Activated CD8-positive, alpha-beta T cell treated with anti-CD3 and anti-CD28 coated beads, Interleukin-2, amount 10 ng/mL, durations not matched to agents 7 days and 5 days (primary cell): ENCODE results near the gene BRPF3. TPM values are rescaled to one million over a fixed set of nuclear protein-coding genes. Genes with fewer than 3 reads are reported as not detected.

Experiments used
- ATAC-seq: fragments of 150-1000 bp; cut with Tn5 transposase; one replicate; pipeline ENCODE4 v1.10.0; 2021; ENCODE audit warnings: moderate library complexity
- CTCF ChIA-PET: fragments of 350-600 bp; sonication (Branson Sonifier 250); formaldehyde crosslinking; loops from one replicate; lab custom pipeline; 2021; ENCODE audit warnings: antibody characterized with exemption; lab: Charles Lee
- POLR2A ChIA-PET: fragments of 350-600 bp; sonication (Branson Sonifier 250); formaldehyde crosslinking; loops from one replicate; lab custom pipeline; 2021; ENCODE audit warnings: antibody characterized with exemption; lab: Charles Lee
- DNase-seq: peaks from one replicate; pipeline ENCODE4 v3.0.0-alpha.2; 2020
- H3K27ac Mint-ChIP-seq: one replicate; pipeline ENCODE4 v1.8.0; 2021; ENCODE audit warnings: mild to moderate bottlenecking, mixed read lengths
- H3K27me3 Mint-ChIP-seq: one replicate; pipeline ENCODE4 v1.8.0; 2021; ENCODE audit warnings: low read depth, mixed read lengths
- H3K36me3 Mint-ChIP-seq: one replicate; pipeline ENCODE4 v1.8.0; 2021; ENCODE audit warnings: low read depth, mixed read lengths
- H3K4me1 Mint-ChIP-seq: one replicate; pipeline ENCODE4 v1.8.0; 2021; ENCODE audit warnings: low read depth, mixed read lengths
- H3K4me3 Mint-ChIP-seq: one replicate; pipeline ENCODE4 v1.8.0; 2021; ENCODE audit warnings: mild to moderate bottlenecking, mixed read lengths
- H3K9me3 Mint-ChIP-seq: one replicate; pipeline ENCODE4 v1.8.0; 2022; ENCODE audit warnings: mixed read lengths; ENCODE audit not compliant: insufficient read depth
- total RNA-seq, 2 experiments: library from RNA; stranded (reverse); gene quantifications; one replicate each; pipeline ENCODE4 v1.2.3, GENCODE V29; 2021

Gene BRPF3
- total RNA-seq, 2 experiments from 2014 or later: 17.5 to 19.4 TPM

DNA sequence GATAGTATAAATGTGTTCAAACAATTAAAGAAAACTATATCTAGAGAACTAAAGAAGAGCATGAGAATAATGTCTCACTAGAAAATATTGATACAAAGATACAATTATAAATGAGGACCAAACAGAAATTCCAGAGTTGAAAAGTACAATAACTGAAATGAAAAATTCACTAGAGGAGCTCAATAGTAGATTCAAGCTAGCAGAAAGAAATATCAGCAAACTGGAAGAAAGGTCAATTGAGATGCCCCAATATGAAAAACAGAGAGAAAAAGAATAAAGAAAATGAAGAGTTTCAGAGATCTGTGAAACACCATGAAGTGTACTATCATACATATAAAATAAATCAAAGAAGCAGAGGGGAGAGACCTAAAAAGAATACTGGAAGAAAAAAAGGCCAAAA is 18.0 kb upstream of the BRPF3 start:
- DNase-seq (no peak), ATAC-seq (no peak)
- Mint-ChIP-seq H3K9me3 (peaks cover 23% of the 10 kb centered on the region), H3K36me3 (peaks cover 24% of the 10 kb centered on the region), H3K27me3 (peaks cover 3% of the 10 kb centered on the region), H3K4me3 (no peak overlapping the region), H3K4me1 (peaks cover 8% of the 10 kb centered on the region), H3K27ac (no peak overlapping the region)
- POLR2A ChIA-PET: interaction anchor here (1.3 kb wide), 1 partner anchor 58 kb away, joined by 4 read pairs; no protein-coding TSS in a partner anchor
- CTCF ChIA-PET: interaction anchor here (1.3 kb wide), 1 partner anchor 83 kb away, joined by 3 read pairs; no protein-coding TSS in a partner anchor

DNA sequence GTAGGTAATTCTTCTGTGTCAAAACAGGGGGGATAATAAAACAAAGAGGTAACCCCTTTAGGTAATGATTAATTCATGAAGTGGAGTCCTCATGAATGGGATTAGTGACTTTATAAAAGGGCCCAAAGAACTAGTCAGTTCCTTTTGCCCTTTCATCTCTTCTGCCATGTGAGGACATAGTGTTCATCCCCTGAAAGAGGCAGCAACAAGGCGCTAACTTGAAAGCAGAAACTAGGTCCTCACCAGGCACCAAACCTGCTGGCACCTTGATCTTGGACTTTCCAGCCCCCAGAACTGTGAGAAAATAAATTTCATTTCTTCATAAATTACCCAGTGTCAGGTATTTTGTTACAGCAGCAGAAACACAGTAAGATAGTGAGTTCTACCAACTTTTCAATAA is 16.4 kb upstream of the BRPF3 start:
- DNase-seq (no peak), ATAC-seq (no peak)
- H3K27ac Mint-ChIP-seq: no peak overlapping the region
- CTCF ChIA-PET: no interaction called here
- POLR2A ChIA-PET: no interaction called here
- peaks cover 24% of the 10 kb centered on the region for H3K36me3 Mint-ChIP-seq
- peaks cover 3% of the 10 kb centered on the region for H3K27me3 Mint-ChIP-seq
- H3K4me1 Mint-ChIP-seq: peaks cover 8% of the 10 kb centered on the region
- H3K9me3 Mint-ChIP-seq: peaks cover 23% of the 10 kb centered on the region
- no peak overlapping the region for H3K4me3 Mint-ChIP-seq

DNA sequence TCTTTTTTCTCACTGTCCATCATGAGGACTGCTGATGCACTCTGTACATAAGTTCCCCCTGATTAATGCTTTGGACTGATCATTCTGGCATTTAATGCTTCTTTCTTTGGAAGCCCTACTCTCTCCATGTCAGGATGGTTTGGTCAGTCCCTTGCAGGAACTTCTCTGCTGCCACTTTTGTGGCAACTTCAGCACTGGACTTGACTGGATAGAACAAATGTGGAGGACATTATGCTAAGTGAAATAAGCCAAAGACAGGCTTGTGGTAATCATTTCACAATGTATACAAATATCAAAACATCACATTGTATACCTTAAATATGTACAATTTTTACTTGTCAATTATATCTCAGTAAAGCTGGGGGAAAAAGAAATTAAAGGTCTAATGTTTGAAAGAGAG is 12.2 kb upstream of the BRPF3 start:
- ChIA-PET POLR2A (no interaction called here), CTCF (no interaction called here)
- Mint-ChIP-seq H3K36me3 (no peaks in the 10 kb centered on the region), H3K9me3 (no peaks in the 10 kb centered on the region), H3K4me3 (no peak overlapping the region), H3K27ac (no peak overlapping the region), H3K4me1 (no peaks in the 10 kb centered on the region), H3K27me3 (peaks cover 3% of the 10 kb centered on the region)
- DNase-seq (no peak), ATAC-seq (no peak)

DNA sequence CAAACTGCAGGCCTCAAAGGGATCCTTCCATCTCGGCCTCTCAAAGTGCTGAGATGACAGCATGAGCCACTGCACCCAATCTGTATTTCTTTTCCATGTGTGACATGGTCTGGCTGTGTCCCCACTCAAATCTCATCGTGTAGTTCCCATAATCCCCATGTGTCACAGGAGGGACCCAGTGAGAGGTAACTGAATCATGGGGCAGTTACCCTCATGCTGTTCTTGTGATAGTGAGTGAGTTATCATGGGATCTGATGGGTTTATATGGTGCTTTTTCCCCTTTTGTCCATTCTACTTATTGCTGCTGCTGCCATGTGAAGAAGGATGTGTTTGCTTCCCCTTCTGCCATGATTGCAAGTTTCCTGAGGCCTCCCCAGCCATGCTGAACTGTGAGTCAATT is 10.3 kb upstream of the BRPF3 start:
- Mint-ChIP-seq H3K4me3 (no peak overlapping the region), H3K9me3 (no peaks in the 10 kb centered on the region), H3K36me3 (no peaks in the 10 kb centered on the region), H3K27me3 (peaks cover 3% of the 10 kb centered on the region), H3K27ac (no peak overlapping the region), H3K4me1 (no peaks in the 10 kb centered on the region)
- DNase-seq (no peak), ATAC-seq (no peak)
- ChIA-PET POLR2A (no interaction called here), CTCF (no interaction called here)

DNA sequence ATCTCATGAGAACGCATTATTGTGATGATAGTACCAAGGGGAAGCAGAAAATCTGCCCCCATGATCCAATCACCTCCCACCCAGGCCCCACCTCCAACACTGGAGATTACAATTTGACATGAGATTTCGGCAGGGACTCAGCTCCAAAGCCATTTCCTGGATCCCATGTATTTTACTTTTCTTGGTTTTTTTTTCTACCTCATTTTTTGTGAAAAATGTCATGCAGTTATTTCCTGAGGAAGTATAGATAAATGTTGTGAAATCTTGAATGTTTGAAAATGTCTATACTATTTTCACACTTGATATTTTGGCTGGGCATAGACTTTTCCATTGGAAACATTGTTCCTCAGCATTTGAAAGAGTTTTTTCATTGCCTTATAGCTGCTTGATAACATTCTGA is 9.1 kb upstream of the BRPF3 start:
- Mint-ChIP-seq H3K4me1 (no peaks in the 10 kb centered on the region), H3K27ac (no peak overlapping the region), H3K9me3 (no peaks in the 10 kb centered on the region), H3K36me3 (no peaks in the 10 kb centered on the region), H3K4me3 (no peak overlapping the region), H3K27me3 (peaks cover 4% of the 10 kb centered on the region)
- DNase-seq: no peak
- ChIA-PET CTCF (no interaction called here), POLR2A (no interaction called here)
- no peak for ATAC-seq

DNA sequence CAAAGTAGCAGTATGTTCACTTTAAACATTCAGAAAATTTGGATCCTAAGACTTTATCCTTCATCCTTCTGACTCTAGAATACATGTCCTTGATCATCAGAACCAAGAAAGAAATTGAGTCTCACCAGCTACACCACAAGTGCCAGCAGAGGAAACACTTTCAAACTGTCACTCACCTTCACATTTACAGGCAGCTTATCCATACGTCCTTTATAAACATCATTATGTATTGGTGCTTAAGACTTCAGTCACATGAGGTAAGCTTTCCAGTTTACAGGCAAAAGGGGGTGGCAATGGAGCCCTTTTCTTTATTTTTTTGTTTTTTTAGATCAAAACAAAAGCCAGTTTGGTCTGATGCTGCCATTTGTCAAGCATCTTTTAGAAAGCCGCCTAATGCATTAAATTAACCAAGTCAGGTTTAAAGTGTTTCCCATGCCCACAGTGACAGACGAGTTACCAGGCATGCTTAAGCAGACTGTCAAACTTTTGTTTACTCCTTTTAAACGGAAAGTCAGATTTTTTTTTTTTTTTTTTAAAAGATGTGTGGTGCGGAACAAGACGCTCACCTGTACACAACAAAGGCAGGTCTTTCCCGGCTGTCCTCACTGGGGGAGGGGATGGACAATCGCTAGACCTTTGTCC is 952 bp upstream of the BRPF3 start:
- Mint-ChIP-seq H3K9me3 (no peaks in the 10 kb centered on the region), H3K4me3 (peak overlapping the region; percentile 66), H3K4me1 (peaks cover 32% of the 10 kb centered on the region), H3K36me3 (peaks cover 22% of the 10 kb centered on the region), H3K27me3 (peaks cover 2% of the 10 kb centered on the region), H3K27ac (peak overlapping the region; percentile 74)
- ATAC-seq (no peak), DNase-seq (no peak)
- POLR2A ChIA-PET: interaction anchor here (0.6 to 2.9 kb wide), 7 partner anchors 64 to 219 kb away, joined by 3 to 15 read pairs (median 3); partner anchors contain the start of gene MAPK14
- CTCF ChIA-PET: interaction anchor here (0.7 to 2.2 kb wide), 19 partner anchors 8 to 552 kb away, joined by 3 to 15 read pairs (median 6); partner anchors contain the start of genes MAPK13 and MAPK14

DNA sequence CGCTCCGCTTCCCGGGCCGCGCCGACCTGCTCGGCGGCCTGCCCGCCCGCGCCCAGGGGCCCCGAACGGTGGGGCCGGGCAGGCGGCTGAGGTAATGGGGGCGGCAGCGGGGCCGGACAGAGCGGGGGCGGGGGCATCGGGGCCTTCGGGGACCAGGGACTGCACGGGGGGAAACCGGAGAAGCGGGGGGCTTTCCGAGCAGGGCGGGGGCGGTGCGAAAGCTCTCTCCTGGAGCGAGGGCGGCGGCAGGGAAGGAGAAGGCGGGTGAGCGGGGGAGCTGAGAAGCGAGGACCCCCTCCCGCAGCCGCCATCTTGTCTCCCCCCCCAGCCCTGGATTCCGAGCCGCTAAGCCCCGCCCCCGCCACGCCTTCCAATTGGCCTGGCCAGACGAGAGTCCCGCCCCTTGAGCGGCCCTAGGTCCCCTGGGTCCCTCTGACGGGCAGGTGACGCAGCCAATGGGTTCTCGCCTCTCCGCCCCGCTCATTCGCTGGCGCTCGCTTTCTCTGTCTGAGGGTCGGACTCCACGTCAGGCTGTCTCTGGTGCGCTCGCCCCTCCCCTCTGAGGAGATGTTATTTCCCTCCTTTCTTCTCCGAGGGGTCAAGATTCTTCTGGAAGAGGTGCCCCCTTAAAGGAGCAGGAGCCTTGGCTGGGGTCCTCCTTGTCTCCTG is 470 bp downstream of the BRPF3 start:
- POLR2A ChIA-PET: interaction anchor here (0.6 to 2.9 kb wide), 5 partner anchors 8 to 169 kb away, joined by 3 to 17 read pairs (median 7); partner anchors contain the start of gene MAPK14
- Mint-ChIP-seq H3K36me3 (peaks cover 36% of the 10 kb centered on the region), H3K27me3 (peaks cover 2% of the 10 kb centered on the region), H3K27ac (peak overlapping the region; percentile 94), H3K9me3 (no peaks in the 10 kb centered on the region), H3K4me3 (peak overlapping the region; percentile 84), H3K4me1 (peaks cover 46% of the 10 kb centered on the region)
- DNase-seq (peak; percentile 99), ATAC-seq (peak; percentile 96)
- CTCF ChIA-PET: interaction anchor here (0.7 to 2.5 kb wide), 8 partner anchors 25 to 171 kb away, joined by 3 to 6 read pairs (median 4); partner anchors contain the start of gene MAPK14

DNA sequence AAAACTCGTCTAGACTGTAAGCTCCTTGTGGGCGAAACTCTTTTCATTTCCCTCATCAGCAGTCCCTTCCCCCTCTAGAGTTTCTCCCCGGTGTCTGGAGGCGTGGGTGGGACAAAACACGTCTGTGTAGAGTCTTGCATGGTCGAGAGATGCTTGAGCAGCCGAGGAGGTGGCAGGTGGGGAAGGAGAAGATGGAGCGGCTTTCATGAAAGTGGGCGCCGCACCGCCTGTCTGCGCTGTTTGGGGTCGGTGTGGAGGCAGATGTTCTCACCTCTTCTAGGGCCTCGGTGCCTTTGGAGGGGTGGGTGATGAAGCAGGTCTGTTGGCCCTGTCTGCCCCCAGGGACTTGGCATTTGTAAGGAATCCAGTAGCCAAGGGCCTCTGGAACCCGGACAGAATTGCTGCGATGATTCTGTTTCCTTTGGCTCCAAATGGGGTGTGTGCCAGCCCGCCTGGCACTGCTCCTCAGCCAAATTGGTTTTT is 1.2 kb downstream of the BRPF3 start:
- H3K27me3 Mint-ChIP-seq: no peaks in the 10 kb centered on the region
- H3K27ac Mint-ChIP-seq: peak overlapping the region; percentile 94
- peaks cover 44% of the 10 kb centered on the region for H3K36me3 Mint-ChIP-seq
- peak overlapping the region; percentile 84 for H3K4me3 Mint-ChIP-seq
- no peak for ATAC-seq
- ChIA-PET POLR2A (interaction anchor here (1.3 to 2.9 kb wide), 4 partner anchors 66 to 169 kb away, joined by 3 to 17 read pairs (median 10); partner anchors contain the start of gene MAPK14), CTCF (interaction anchor here (0.7 to 2.5 kb wide), 7 partner anchors 26 to 172 kb away, joined by 3 to 6 read pairs (median 4); partner anchors contain the start of gene MAPK14)
- peaks cover 53% of the 10 kb centered on the region for H3K4me1 Mint-ChIP-seq
- H3K9me3 Mint-ChIP-seq: no peaks in the 10 kb centered on the region
- DNase-seq: no peak

DNA sequence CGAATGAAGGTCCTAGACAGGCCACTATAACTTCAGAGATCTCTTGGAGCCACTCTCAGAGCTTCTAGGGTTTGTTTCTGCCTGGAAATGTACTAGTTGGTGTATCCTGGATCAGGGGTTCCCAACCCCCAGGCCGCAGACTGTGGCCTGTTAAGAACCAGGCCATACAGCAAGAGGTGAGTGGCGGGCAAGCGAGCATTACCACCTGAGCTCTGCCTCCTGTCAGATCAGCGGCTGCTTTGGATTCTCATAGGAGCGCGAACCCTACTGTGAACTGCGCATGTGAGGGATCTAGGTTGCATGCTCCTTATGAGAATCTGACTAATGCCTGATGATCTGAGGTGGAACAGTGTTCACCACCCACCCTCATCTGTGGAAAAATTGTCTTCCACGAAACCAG is 2.4 kb downstream of the BRPF3 start:
- no peak overlapping the region for H3K4me3 Mint-ChIP-seq
- H3K27ac Mint-ChIP-seq: no peak overlapping the region
- ChIA-PET POLR2A (interaction anchor here (1.4 to 2.4 kb wide), 2 partner anchors 67 to 170 kb away, joined by 3 to 17 read pairs; partner anchors contain the start of gene MAPK14), CTCF (interaction anchor here (1.3 to 2.5 kb wide), 3 partner anchors 67 to 171 kb away, joined by 3 to 6 read pairs (median 6); partner anchors contain the start of gene MAPK14)
- H3K9me3 Mint-ChIP-seq: no peaks in the 10 kb centered on the region
- ATAC-seq: no peak
- no peaks in the 10 kb centered on the region for H3K27me3 Mint-ChIP-seq
- H3K36me3 Mint-ChIP-seq: peaks cover 54% of the 10 kb centered on the region
- H3K4me1 Mint-ChIP-seq: peaks cover 66% of the 10 kb centered on the region
- DNase-seq: no peak

DNA sequence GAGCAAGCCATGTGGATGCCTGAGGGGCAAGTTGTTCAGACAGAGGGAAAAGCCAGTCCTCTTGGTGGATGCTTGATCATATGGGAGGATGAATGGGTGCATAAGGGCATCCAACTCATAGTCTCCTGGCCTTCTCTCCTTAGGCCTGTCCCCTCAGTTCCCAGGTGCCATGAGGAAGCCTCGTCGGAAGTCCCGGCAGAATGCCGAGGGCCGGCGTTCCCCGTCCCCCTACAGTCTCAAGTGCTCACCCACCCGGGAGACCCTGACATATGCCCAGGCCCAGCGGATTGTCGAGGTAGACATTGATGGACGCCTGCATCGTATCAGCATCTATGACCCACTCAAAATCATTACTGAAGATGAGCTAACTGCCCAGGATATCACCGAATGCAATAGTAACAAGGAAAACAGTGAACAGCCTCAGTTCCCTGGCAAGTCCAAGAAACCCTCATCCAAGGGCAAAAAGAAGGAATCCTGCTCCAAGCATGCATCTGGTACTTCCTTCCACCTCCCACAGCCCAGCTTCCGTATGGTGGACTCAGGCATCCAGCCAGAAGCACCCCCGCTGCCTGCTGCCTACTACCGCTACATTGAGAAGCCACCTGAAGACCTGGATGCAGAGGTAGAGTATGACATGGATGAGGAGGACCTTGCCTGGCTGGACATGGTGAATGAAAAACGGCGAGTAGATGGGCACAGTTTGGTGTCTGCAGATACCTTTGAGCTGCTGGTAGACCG is 3.8 kb downstream of the BRPF3 start:
- POLR2A ChIA-PET: interaction anchor here (0.8 kb wide), 1 partner anchor 81 kb away, joined by 3 read pairs; no protein-coding TSS in a partner anchor
- Mint-ChIP-seq H3K4me3 (no peak overlapping the region), H3K27me3 (peaks cover 3% of the 10 kb centered on the region), H3K9me3 (no peaks in the 10 kb centered on the region), H3K27ac (no peak overlapping the region), H3K4me1 (peaks cover 75% of the 10 kb centered on the region), H3K36me3 (peaks cover 62% of the 10 kb centered on the region)
- DNase-seq (no peak), ATAC-seq (no peak)
- CTCF ChIA-PET: interaction anchor here (1.1 to 1.3 kb wide), 2 partner anchors 69 to 106 kb away, joined by 3 to 4 read pairs; no protein-coding TSS in a partner anchor
